GM12891 (cell line): Measurements from ENCODE around the gene FBXO10.
"Not testable (repeated sequence)": the region's sequence is repeated elsewhere in the genome, so short reads cannot be mapped to it uniquely, and the experiment has no call there.

ENCODE experiments used
- DNase-seq: peaks from one replicate; pipeline ENCODE4 v3.0.0; 2011; ENCODE audit warnings: low spot score; ENCODE audit not compliant: insufficient read length
- FAIRE-seq: peaks from 2 replicates; lab custom pipeline; 2011; peaks lifted over from hg19 to GRCh38; lab: Jason Lieb, UNC
- PAX5 ChIP-seq: IDR thresholded peaks from 2 replicates; pipeline ENCODE4 v1.6.1; 2011; ENCODE audit warnings: low read length, moderate library complexity, mild to moderate bottlenecking; ENCODE audit not compliant: insufficient read depth, severe bottlenecking
- POLR2A ChIP-seq: IDR thresholded peaks from 2 replicates; pipeline ENCODE4 v1.6.1; 2011; ENCODE audit warnings: low read depth, low read length, control low read depth
- POLR2AphosphoS5 ChIP-seq: IDR thresholded peaks from 2 replicates; pipeline ENCODE4 v1.6.1; 2011; ENCODE audit warnings: low read depth, low read length, control low read depth
- POU2F2 ChIP-seq: IDR thresholded peaks from 2 replicates; pipeline ENCODE4 v1.6.1; 2011; ENCODE audit warnings: low read depth, mild to moderate bottlenecking, control low read depth, low read length, moderate library complexity
- SPI1 ChIP-seq: IDR thresholded peaks from 2 replicates; pipeline ENCODE4 v1.6.1; 2011; ENCODE audit warnings: low read depth, low read length, control low read depth
- TAF1 ChIP-seq: IDR thresholded peaks from 2 replicates; pipeline ENCODE4 v1.6.1; 2011; ENCODE audit warnings: low read depth, low read length, control low read depth

Gene FBXO10

DNA sequence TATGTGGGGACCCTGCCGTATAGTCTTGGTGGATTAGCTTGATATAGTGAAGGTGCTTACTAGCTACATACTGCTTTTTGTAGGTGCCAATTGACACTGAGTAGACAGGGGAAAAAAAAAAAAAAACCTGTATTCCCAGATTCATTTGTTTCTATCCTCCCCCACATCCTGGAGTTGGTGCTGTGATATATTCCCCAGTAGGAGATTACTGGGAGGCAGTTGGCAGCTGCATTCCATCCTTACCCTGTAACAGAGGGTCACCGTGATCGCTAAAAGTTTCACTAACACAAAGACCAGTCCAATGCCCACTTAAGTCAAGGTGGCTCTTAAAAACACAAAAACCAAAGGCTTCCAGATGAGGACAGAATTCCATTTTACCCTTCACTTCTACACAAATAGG lies 43.6 kb upstream of the FBXO10 start:
- DNase-seq (no peak), FAIRE-seq (no peak)
- no peak for TF ChIP-seq PAX5

DNA sequence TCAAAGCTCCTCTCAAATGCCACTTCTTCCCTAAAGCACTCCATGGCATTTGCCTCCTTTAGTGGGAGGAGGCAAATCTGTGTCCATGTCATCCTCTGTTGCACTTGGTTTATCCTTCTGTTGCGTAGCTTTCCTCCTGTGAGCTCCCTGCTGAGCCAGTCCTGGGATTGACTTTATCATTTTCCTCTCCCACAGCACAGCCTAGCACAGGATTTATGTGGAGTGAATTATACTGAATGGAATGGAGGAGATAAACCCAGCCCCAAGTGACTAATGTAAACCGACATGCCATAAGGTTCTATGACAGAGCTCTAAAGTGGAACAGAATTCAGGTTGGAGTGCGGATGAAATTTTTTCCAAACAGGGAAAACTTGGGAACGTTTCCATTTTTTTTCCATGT lies 42.6 kb upstream of the FBXO10 start:
- TF ChIP-seq POLR2AphosphoS5 (no peak), POLR2A (no peak)
- DNase-seq (no peak), FAIRE-seq (no peak)

DNA sequence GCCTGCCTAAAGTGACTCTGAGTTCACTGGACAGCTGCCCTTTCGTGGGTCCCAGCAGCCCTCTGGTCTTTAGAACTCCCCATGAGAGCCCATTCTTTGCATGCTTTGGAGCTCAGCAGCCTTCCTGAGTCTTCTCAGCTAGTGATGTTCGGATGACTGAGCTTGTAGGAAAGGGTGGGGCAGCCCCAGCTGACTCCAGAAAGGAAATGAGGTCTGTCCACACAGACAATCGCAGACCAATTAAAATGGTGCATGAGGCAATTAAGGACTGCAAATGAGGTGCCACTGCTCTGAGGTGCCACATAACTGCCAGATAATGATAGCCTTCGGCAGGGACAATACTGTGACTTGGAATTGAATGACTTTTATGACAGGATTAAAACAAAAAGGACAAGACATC lies 41.7 kb upstream of the FBXO10 start:
- DNase-seq (no peak), FAIRE-seq (no peak)
- TF ChIP-seq POU2F2 (no peak), TAF1 (no peak), PAX5 (no peak), POLR2AphosphoS5 (no peak), POLR2A (no peak), SPI1 (no peak)

DNA sequence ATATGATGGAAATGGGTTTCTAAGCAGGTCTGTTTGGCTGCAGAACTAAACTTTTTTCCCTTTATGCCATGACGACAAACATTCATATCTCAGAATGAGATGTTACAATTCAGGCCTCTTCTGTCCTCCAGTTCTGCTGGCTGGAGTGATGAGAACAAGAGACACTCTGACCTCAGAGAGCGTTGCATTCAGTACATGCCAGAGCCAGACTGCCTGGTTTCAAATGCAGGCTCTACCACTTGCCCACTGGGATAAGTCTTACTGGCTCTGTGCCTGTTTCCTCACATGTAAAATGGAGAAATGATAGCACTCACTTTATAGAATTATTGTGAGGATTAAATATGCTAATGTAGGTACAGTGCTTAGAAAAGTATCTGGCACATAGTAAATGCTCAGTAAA lies 41.0 kb upstream of the FBXO10 start:
- TF ChIP-seq POLR2A (no peak), PAX5 (no peak), POLR2AphosphoS5 (no peak), TAF1 (no peak), SPI1 (no peak), POU2F2 (no peak)
- DNase-seq (no peak), FAIRE-seq (no peak)

DNA sequence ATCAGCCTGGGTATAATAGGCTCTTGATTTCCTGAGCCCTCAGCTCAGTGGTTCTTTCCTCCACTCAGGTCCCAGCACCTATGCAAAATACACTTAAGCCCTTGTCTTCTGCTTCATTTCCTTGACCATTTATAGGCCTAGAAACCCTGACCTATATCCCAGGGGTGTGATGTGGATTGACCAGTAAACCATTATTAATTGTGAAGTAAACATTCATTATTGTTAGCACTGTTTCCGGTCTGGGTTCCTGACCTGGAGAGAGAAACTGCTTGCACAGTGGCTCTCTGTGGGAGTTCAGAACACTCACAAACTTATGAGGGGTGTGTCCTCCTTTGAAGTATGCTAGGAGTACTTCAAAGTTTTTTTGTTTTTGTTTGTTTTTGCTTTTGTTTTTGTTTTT lies 35.8 kb upstream of the FBXO10 start:
- FAIRE-seq (no peak), DNase-seq (no peak)
- TF ChIP-seq TAF1 = no peak

DNA sequence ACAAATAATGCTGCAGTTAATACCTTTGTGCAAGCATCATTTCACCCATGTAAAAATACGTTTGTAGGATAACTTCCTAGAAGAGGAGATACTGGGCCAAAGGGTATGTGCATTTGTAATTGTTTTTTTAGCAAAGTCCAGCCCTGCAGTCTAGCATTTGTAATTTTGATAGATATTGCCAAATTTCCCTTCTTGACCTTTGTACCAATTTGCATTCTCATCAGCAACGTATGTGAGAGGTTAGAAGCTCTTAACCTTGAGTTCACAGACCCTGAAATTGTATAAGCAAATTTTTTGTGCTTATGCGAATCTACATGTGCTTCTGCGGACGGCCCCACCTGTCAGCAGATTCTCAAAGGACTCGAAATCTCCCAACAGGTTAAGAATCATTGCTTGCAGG lies 34.8 kb upstream of the FBXO10 start:
- TF ChIP-seq PAX5 (no peak), POU2F2 (no peak), SPI1 (no peak), POLR2AphosphoS5 (no peak), TAF1 (no peak), POLR2A (no peak)
- no peak for FAIRE-seq

DNA sequence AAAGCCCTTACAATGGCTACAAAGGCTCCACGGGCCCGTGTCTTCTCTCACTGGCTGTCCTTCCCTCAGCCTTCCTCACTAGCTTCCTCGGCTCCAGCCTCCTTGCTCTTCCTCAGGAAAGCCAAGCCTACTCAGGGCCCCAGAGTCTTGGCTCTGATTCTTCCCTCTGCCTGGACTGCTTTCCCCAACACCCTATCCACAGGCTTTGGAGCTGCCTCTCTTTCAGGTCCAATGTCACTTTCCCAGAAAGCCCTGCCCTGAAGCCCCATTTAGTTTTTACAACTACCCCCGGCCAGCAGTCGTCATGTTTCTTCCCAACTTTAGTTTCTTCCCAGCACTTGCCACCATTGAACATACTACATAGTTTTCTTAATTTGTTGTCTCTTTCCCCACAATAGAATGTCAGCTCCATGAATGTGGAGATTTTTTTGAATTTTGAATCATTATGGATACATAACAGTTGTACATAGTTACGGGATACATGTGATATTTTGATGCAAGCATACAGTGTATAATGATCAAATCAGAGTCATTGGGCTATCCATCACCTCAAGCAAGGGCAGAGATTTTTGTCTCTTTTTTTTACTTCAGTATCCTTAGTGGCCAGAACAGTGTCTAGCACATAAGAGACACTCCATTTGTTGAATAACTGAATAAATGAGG lies 33.7 kb upstream of the FBXO10 start:
- TF ChIP-seq POLR2A = no peak
- no peak for TF ChIP-seq TAF1
- TF ChIP-seq POU2F2 = no peak
- TF ChIP-seq SPI1 = no peak
- TF ChIP-seq POLR2AphosphoS5 = no peak
- TF ChIP-seq PAX5 = no peak
- no peak for FAIRE-seq

More for the DNA sequence above, 34.8 kb upstream of the FBXO10 start:
- no peak for DNase-seq

DNA sequence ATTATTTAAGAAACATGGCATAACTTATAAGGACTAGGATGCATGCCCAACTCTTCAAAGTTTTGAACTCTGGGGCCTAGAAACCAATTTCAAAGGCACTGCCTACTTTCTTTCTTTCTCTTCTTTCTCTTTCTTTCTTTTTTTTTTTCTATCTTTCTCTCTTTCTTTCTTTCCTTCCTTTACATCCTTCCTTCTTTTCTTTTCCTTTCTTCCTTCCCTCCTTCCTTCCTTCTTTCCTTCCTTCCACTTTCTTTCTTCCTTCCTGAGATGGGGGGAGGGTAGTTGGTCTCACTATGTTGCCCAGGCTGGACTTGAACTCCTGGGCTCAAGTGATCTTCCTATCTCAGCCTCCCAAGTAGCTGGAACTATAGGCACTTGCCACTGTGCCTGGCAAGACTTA lies 32.1 kb upstream of the FBXO10 start:
- TF ChIP-seq PAX5 = no peak
- no peak for TF ChIP-seq SPI1
- no peak for TF ChIP-seq POU2F2
- no peak for TF ChIP-seq TAF1
- TF ChIP-seq POLR2A = no peak
- no peak for TF ChIP-seq POLR2AphosphoS5
- FAIRE-seq = no peak
- no peak for DNase-seq

More for the DNA sequence above, 33.7 kb upstream of the FBXO10 start:
- DNase-seq = no peak

DNA sequence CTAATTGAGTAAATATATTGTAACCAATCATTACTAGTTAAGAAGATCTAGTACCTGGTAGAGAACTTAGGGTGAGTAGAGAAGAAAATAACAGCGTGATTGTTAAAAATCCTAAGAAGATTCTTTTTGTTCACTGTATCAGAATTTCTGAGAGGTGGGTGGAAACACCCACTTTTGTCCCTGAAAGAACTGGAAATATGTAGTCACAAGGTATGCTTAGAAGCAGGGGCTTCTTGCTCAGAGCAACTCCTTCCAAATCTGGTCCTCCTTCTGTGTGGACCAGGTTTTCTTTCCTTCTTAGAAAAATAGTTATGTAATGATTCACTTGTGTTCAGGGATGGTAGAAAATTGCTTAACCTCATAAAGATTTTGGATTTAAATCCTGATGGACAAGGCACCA lies 28.1 kb upstream of the FBXO10 start:
- TF ChIP-seq POLR2AphosphoS5 (no peak), SPI1 (no peak), PAX5 (no peak)
- no peak for FAIRE-seq
- DNase-seq = no peak

DNA sequence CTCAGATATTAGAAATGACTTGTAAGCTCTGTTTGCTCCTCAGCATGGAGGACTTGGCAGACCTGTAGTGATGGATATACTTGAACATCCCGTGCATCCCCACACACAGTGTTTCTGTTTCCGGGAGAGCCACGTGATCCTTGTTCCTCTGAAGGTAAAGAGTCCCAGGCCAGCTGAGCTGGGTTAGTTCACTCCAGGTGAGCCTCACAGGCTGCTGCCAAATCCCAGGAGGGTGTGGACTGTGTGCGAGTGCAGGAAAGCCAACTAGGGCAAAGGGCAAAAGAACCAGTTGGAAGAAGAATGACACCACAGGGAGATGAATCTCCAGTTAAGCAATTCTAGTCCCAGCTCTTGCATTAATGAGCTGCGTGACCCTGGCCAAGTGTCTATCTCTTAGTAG lies 26.6 kb upstream of the FBXO10 start:
- FAIRE-seq (no peak), DNase-seq (no peak)
- TF ChIP-seq POU2F2 (no peak), TAF1 (no peak), POLR2A (no peak), PAX5 (no peak)

DNA sequence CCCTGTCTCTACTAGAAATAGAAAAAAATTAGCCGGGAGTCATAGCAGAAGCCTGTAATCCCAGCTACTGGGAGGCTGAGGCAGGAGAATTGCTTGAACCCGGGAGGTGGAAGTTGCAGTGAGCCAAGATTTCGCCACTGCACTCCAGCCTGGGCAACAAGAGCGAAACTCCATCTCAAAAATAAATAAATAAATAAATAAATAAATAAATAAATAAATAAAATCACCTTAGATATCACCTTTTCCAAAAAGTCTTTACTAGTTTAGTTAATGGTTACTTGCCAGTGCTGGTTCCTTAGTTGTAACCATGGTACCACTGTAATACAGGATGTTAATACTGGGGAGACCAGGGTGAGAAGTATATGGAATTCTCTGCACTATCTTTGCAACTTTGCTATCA lies 25.9 kb upstream of the FBXO10 start:
- not testable (repeated sequence) for DNase-seq, FAIRE-seq

DNA sequence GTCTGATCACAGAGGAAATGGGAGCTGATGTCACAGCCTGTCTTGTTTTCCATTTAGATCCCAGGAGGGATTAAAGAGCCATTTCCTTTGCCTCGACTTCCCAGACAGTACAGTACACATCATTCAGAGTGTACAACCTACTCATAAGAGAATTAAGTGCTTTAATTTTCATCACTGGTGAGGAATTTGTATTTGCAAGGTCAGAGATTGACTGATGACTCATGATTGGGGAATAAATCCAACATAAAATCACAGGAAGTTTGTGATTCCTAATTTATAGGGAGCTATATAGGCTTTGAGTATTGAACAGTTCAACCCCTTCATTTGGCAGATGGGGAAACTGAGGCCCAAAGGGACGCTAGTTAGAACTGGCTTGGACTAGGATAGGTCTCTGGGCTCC lies 20.3 kb upstream of the FBXO10 start:
- FAIRE-seq (no peak), DNase-seq (no peak)
- TF ChIP-seq POLR2A (no peak), PAX5 (no peak), SPI1 (no peak), POU2F2 (no peak), POLR2AphosphoS5 (no peak), TAF1 (no peak)
